ENCODE measurements around the gene PHYHIPL.
A peak's percentile ranks its signal among the peaks of the same experiment; 100 is the strongest.
"Not testable (repeated sequence)": the region's sequence is repeated elsewhere in the genome, so short reads cannot be mapped to it uniquely, and the experiment has no call there.

The PHYHIPL gene

GRCh38 chr10:59190332-59190731 lies 13.9 kb downstream of the PHYHIPL start:
- FAIRE-seq = no peak
- no peak for DNase-seq (ENCODE audit: insufficient read length, low spot score)

- FAIRE-seq (no peak), DNase-seq (ENCODE audit: insufficient read length, low spot score) (no peak)
Measured at GRCh38 chr10:59206204-59206720, 29.8 kb downstream of the PHYHIPL start.

- FAIRE-seq (no peak), DNase-seq (ENCODE audit: insufficient read length, low spot score) (no peak)
Measured at GRCh38 chr10:59212301-59212798, 35.9 kb downstream of the PHYHIPL start.

GRCh38 chr10:59214160-59214559 lies 37.7 kb downstream of the PHYHIPL start:
- FAIRE-seq (no peak), DNase-seq (ENCODE audit: insufficient read length, low spot score) (no peak)

GRCh38 chr10:59216178-59216869 lies 39.9 kb downstream of the PHYHIPL start:
- no peak for FAIRE-seq

GRCh38 chr10:59222788-59223187 lies 46.3 kb downstream of the PHYHIPL start:
- no peak for FAIRE-seq
- no peak for DNase-seq (ENCODE audit: insufficient read length, low spot score)

More at GRCh38 chr10:59216178-59216869, 39.9 kb downstream of the PHYHIPL start:
- no peak for DNase-seq (ENCODE audit: insufficient read length, low spot score)

GRCh38 chr10:59223597-59223996 lies 47.2 kb downstream of the PHYHIPL start:
- FAIRE-seq; DNase-seq (ENCODE audit: insufficient read length, low spot score): not testable (repeated sequence)

- DNase-seq (ENCODE audit: insufficient read length, low spot score) (no peak), FAIRE-seq (no peak)
Measured at GRCh38 chr10:59225211-59225610, 48.8 kb downstream of the PHYHIPL start.

- DNase-seq (ENCODE audit: insufficient read length, low spot score) (no peak), FAIRE-seq (no peak)
Measured at GRCh38 chr10:59227136-59227673, 50.8 kb downstream of the PHYHIPL start.

GRCh38 chr10:59229441-59229840 lies 53.0 kb downstream of the PHYHIPL start:
- FAIRE-seq (no peak), DNase-seq (ENCODE audit: insufficient read length, low spot score) (no peak)

- FAIRE-seq (no peak), DNase-seq (ENCODE audit: insufficient read length, low spot score) (no peak)
Measured at GRCh38 chr10:59234194-59234593, 57.8 kb downstream of the PHYHIPL start.

- DNase-seq (ENCODE audit: insufficient read length, low spot score) (no peak), FAIRE-seq (peak; percentile 4)
Measured at GRCh38 chr10:59234816-59235429, 58.5 kb downstream of the PHYHIPL start.

- DNase-seq (ENCODE audit: insufficient read length, low spot score) = no peak
- no peak for FAIRE-seq
Measured at GRCh38 chr10:59236064-59236697, 59.7 kb downstream of the PHYHIPL start.

GRCh38 chr10:59237775-59238174 lies 61.3 kb downstream of the PHYHIPL start:
- no peak for DNase-seq (ENCODE audit: insufficient read length, low spot score)
- FAIRE-seq = no peak

- DNase-seq (ENCODE audit: insufficient read length, low spot score); FAIRE-seq: not testable (repeated sequence)
Measured at GRCh38 chr10:59239108-59239507, 62.7 kb downstream of the PHYHIPL start.

GRCh38 chr10:59240582-59241183 lies 64.2 kb downstream of the PHYHIPL start:
- DNase-seq (ENCODE audit: insufficient read length, low spot score) (no peak), FAIRE-seq (peak; percentile 8)

- no peak for FAIRE-seq
- DNase-seq (ENCODE audit: insufficient read length, low spot score) = no peak
Measured at GRCh38 chr10:59242057-59242456, 65.6 kb downstream of the PHYHIPL start.

GRCh38 chr10:59242991-59243390 lies 66.5 kb downstream of the PHYHIPL start:
- no peak for FAIRE-seq

GRCh38 chr10:59243611-59244195 lies 67.3 kb downstream of the PHYHIPL start:
- no peak for DNase-seq (ENCODE audit: insufficient read length, low spot score)
- no peak for FAIRE-seq

More at GRCh38 chr10:59242991-59243390, 66.5 kb downstream of the PHYHIPL start:
- DNase-seq (ENCODE audit: insufficient read length, low spot score) = no peak

GRCh38 chr10:59244871-59245270 lies 68.4 kb downstream of the PHYHIPL start:
- DNase-seq (ENCODE audit: insufficient read length, low spot score) (no peak), FAIRE-seq (no peak)
